ENCODE results near the gene SNPH.

DNA sequence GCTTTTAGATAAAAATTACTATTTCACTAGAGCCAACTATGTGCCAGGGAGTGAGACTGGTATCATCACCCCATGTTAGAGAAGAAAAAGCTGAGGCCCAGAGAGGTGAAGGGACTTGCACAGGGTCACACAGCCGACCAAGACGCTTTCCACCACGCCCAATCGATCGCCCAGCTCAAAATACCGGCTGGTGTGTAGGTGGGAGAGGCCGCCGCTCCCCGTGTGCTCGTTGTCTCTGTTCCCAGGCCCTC lies 253 bp upstream of the SNPH start:
- TF ChIP-seq, protein P1, sequence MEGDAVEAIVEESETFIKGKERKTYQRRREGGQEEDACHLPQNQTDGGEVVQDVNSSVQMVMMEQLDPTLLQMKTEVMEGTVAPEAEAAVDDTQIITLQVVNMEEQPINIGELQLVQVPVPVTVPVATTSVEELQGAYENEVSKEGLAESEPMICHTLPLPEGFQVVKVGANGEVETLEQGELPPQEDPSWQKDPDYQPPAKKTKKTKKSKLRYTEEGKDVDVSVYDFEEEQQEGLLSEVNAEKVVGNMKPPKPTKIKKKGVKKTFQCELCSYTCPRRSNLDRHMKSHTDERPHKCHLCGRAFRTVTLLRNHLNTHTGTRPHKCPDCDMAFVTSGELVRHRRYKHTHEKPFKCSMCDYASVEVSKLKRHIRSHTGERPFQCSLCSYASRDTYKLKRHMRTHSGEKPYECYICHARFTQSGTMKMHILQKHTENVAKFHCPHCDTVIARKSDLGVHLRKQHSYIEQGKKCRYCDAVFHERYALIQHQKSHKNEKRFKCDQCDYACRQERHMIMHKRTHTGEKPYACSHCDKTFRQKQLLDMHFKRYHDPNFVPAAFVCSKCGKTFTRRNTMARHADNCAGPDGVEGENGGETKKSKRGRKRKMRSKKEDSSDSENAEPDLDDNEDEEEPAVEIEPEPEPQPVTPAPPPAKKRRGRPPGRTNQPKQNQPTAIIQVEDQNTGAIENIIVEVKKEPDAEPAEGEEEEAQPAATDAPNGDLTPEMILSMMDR (conservative IDR thresholded peaks at IDR 0.05; ENCODE audit: low read length), result no peak
- no peak for TF ChIP-seq EZH2phosphoT487 (IDR thresholded peaks at IDR 0.05; ENCODE audit: borderline replicate concordance)
